ENCODE results near the gene FNIP2.

- TF ChIP-seq CTCF (IDR thresholded peaks at IDR 0.05 in 2 of 3, conservative IDR thresholded peaks at IDR 0.05 in 1 of 3; ENCODE audit: insufficient read depth in 2 of 3, low read depth in 1 of 3, low read length in 3 of 3) (no peak), MNT (conservative IDR thresholded peaks at IDR 0.05) (no peak)
These were observed 29.2 kb downstream of the FNIP2 start for GRCh38 chr4:158798062-158798461.

Data from K562 (cell line).